GM18867 (cell line): ENCODE results near the gene POTEM.
"Not testable (repeated sequence)": the region's sequence is repeated elsewhere in the genome, so short reads cannot be mapped to it uniquely, and the experiment has no call there.

Experiments used
- ATAC-seq: cut with Tn5 transposase; IDR thresholded peaks from one replicate; pipeline ENCODE4 v1.9.1; 2021; ENCODE audit warnings: mild to moderate bottlenecking, moderate library complexity; ENCODE audit not compliant: unreplicated experiment

POTEM gene

GRCh38 chr14:19036811-19037382 lies 69.7 kb downstream of the POTEM start:
- ATAC-seq = not testable (repeated sequence)

- not testable (repeated sequence) for ATAC-seq
Measured at GRCh38 chr14:19038060-19038664, 70.9 kb downstream of the POTEM start.

- not testable (repeated sequence) for ATAC-seq
Measured at GRCh38 chr14:19038785-19039184, 71.6 kb downstream of the POTEM start.

GRCh38 chr14:19043384-19043783 lies 76.2 kb downstream of the POTEM start:
- ATAC-seq = not testable (repeated sequence)
